H54 (cell line): Measurements from ENCODE around the gene PTGDR2.

Source experiments
- DNase-seq: peaks from one replicate; pipeline ENCODE4 v3.0.0; 2011; ENCODE audit warnings: low spot score, mixed read lengths; ENCODE audit not compliant: insufficient read length
- FAIRE-seq: peaks from 3 replicates; lab custom pipeline; 2011; peaks lifted over from hg19 to GRCh38; lab: Jason Lieb, UNC
- POLR2A ChIP-seq: IDR thresholded peaks from 2 replicates; pipeline ENCODE4 v1.6.1; 2011; ENCODE audit warnings: low read depth, mild to moderate bottlenecking, low read length

The PTGDR2 gene

DNA sequence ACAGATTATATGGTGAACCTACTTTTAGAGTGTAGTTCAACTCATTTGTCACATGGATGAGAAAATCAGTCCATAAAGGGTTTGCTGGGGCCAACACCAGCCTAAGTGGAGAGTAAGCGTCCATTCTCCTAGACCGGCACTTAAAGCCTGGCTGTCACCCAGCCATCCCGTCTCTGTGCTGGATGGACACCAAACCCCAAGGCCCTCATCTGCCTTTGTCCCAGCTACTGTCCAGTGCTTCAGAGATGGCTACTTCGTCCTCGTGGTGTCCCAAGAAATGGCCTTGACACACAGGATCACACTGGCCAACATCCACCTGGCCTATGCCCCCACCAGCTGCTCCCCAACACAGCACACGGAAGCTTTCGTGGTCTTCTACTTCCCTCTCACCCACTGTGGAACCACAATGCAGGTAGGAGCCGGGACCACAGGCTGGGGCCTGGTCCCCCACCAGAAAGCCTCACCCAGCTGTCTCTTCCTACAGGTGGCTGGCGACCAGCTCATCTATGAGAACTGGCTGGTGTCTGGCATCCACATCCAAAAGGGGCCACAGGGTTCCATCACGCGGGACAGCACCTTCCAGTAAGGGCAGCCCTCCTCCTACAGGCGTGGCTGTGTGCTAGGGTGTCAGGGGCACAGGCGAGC, 15.1 kb upstream of the PTGDR2 start:
- DNase-seq = no peak
- FAIRE-seq = no peak
- TF ChIP-seq POLR2A = no peak

DNA sequence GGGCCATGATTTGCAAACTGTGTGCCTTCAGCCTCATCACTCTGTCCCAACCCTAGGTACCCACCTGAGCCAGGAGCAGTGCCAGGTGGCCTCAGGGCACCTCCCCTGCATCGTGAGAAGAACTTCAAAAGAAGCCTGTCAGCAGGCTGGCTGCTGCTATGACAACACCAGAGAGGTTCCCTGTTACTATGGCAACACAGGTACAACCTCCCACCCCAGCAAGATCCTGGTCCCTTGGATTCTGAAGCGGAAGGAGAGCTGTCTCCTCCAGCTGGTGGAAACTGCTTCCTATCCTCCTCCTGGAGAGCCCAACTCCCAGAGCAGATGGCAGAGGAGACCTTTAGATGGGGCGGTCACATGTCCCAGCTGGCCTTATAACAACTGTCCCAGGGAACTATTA, 14.5 kb upstream of the PTGDR2 start:
- FAIRE-seq (no peak), DNase-seq (no peak)
- TF ChIP-seq POLR2A = no peak

DNA sequence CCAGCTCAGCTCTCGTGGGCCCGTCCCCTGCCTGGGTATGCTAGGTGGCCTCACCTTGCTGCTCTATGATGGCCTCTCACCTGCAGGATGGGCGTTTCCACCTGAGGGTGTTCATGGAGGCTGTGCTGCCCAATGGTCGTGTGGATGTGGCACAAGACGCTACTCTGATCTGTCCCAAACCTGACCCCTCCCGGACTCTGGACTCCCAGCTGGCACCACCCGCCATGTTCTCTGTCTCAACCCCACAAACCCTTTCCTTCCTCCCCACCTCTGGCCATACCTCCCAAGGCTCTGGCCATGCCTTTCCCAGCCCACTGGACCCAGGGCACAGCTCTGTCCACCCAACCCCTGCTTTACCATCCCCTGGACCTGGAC, 13.7 kb upstream of the PTGDR2 start:
- TF ChIP-seq POLR2A = no peak
- FAIRE-seq = no peak
- no peak for DNase-seq

DNA sequence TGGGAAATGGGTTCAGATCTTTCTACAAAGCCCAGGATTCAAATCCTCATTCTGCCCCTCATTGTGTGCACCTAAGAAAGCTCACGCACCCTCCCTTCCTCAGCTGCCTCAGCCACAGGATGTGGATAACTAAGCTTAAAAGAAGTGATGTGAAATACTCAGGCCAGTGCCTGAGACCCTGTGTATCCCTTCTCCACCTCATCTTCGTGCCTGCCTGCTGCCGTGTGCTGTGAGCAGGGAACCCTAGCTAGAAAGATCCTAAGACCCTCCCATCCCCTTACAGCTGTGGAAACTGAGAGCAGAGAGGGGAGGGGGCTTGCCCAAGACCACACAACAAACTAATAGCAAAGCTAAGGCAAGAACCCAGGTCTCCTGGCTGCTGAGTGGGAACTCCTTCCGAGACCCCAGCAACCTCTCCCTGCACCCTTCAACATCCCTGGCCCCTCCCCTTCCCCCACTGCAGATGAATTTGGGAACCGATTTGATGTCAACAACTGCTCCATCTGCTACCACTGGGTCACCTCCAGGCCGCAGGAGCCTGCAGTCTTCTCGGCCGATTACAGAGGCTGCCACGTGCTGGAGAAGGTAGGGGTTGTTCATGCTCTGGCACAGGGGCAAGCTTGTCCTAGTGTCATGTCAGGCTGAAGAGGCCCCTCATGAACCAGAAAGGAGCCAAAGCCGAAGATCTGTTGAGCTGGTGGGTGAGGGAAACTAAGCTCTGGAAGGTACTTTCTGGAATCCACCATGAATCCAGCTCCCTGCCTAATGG, 13.1 kb upstream of the PTGDR2 start:
- no peak for DNase-seq
- no peak for TF ChIP-seq POLR2A
- FAIRE-seq = no peak

DNA sequence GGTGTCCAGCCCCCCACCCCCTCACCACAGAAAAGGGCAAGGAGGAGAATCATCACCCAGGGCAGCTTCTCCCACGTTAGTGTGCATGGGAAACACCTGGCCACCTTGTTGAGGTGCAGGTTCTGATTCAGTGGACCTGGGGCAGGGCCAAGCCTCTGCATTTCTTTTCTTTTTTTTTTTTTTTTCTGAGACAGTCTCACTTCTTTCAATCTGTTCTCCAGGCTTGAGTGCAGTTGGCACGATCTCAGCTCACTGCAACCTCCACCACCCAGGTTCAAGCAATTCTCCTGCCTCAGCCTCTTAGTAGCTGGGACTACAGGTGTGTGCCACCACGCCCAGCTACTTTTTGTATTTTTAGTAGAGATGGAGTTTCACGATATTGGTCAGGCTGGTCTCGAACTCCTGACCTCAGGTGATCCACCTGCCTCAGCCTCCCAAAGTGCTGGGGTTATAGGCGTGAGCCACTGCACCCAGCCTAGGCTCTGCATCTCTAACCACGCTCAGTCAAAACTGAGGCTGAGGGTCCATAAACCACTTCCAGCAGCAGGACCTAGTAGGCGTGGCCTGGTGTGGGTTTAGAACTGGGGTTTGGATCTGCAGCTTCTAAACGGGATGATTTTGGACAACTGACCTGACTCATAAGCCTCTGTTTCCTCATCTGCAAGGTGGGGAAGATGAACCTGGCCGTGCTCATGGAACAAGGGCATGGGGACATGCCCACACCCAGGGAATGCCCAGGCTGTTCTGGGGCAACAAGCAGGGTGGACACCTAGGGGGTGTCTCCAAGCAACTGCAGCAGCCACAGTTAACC, 12.3 kb upstream of the PTGDR2 start:
- no peak for DNase-seq
- no peak for TF ChIP-seq POLR2A
- FAIRE-seq = no peak

DNA sequence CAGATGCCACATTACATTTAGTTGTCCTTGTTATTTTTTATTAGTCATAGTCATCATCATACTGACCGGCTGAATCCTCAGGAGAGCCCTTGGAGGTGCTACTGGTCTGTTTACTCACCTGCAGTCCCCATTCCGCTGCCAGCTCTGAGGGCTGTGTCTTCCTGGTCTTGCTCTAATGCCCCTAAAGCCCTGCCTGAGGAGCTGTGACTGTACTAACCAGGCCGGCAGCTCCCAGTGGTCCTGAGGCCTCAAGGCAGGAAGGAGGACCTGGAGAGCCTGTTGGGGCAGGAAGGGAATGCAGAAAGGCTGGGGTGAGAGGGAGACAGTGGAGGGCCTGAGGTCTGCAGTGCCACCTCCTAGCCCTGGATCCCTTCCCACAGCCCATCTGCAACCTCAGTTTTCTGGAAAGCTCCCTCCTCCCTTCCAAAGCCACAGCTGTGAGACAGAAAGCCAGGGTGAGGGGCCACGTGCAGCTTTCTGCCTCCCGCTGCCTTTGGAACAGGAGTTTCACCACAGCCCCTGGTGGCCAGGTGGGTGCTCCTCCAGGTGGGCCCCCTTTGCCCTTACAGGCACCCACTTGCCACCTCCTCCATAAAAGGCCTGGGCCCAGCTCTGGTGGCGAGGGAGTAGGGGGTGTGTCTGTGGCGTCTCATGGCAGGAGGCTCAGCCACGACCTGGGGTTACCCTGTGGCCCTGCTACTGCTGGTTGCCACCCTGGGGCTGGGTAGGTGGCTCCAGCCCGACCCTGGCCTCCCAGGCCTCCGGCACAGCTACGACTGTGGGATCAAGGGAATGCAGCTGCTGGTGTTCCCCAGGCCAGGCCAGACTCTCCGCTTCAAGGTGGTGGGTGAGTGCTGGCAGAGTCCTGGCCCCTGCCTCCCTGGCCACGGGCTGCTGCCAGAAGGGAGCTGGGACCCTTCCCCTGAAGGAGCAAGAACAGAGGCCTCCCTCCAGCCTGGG, 11.4 kb upstream of the PTGDR2 start, which contains the start of gene ZP1:
Gene ZP1 (plus strand): TSS at position 632 of the 960 bp plus-strand sequence. CDS start 20 bp downstream, at position 652.
- no peak for TF ChIP-seq POLR2A
- DNase-seq (no peak), FAIRE-seq (no peak)

DNA sequence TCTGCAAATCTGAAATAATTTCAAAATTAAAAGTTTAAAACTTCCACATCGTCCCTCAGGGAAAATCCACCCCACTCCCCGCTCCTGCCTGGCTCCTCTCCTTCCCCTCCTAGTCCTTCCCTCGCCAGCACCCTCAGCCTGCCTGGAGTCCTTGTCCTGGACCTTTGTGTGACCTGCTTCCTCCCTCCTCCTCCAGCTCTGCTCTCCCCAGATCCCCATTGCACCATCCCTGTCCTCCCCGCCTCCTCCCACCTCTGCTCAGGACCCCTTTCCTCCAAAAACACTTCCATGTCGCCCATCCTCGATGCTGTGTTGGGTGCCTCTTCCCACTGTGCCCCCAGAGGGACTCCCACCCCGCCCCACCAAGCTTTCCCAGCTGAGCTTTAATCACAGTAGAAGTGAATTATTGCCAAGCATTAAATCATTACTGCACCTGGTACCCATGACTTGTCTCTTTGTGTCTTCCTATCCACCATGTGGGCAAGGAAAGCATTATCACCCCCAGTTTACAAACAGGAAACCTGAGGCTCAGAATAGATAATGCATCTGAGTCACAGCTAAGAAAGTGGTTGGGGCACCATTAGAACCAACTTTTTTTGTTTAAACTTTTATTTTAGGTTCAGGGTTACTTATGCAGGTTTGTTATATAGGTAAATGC, 9.2 kb upstream of the PTGDR2 start:
- TF ChIP-seq POLR2A = no peak
- FAIRE-seq = no peak
- DNase-seq = no peak

DNA sequence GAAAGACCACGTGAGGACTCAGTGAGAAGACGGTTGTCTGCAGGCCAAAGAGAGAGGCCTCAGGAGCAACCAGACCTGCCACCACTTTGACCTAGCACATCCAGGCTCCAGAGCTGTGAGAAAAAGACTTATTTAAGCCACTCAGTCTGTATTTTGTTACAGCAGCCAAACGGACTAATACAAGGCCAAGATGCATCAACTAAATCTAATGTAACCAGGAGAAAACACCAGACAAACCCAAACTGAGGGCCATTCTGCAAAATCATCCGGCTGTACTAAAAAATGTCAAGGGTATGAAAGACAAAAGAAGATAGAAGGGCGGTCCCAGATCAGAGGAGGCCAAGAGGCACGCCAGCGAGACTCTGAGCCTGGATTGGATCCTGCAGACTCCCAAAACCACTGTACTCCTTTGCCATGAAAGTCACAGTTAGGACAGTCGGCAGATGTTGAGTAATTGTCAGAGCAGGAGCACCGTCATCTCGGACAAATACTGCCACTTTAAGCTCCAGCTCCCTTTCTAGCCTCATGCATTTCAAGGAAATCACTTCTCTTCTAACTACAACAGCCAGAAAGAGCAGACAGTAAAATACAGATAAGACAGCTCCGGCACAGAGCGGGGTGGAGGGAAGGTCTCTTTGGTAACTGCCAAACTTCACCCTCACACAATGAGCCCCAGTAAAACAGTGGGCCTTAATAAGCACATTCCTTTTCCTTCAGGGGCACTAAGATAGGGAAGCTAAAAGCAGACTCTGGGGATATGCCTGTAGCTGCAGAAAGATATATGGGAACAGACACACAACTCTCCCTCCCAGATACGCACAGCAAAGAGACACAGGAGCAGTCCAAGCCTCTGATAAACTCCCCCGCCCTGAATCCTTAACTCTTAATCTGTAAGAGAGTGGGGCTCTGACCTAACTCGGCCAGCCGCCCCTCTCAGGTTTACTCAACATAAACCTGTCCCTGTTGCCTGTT, 8.1 kb upstream of the PTGDR2 start:
- TF ChIP-seq POLR2A = no peak
- no peak for FAIRE-seq
- no peak for DNase-seq

DNA sequence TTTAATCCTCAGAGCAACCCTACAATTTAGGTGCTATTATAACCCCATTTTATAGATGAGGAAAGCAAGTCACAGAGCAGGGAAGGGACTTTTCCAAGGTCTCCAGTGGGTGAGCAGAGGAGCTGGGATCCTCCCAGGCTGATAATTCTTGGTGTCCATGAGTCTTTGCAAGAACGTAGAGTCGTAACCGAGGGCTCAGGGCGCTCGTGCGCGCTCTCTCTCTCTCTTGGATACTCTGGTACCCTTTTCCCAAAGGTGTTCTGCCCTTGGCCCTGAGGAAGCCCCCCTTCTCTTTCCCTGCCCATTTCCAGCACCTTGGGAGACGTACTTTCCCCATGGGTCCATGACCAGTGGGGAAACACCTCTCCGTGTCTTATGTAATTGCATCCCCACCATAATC, 6.4 kb upstream of the PTGDR2 start:
- FAIRE-seq = no peak

DNA sequence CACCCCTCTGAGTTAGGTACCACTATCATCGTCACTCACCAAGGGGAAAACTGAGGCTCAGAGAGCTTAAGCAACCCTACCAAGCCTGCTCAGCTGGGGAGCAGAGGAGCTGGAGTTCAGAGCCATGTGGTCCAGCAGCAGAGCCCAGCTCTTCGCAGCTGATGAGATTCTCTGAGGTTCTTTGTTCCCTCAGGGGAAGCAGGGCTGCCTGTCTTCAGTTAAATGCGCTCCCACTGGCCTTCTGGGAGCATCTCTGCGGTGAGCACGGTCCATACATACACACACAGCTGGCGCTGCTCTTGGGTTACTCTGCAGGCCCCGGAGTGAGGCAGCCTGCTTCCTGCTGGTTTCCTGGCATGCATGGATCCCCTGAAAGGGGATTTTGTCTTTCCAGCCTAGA, 5.2 kb upstream of the PTGDR2 start:
- TF ChIP-seq POLR2A = no peak
- no peak for DNase-seq
- FAIRE-seq = no peak

More for the DNA sequence above, 6.4 kb upstream of the PTGDR2 start:
- TF ChIP-seq POLR2A = no peak
- no peak for DNase-seq

DNA sequence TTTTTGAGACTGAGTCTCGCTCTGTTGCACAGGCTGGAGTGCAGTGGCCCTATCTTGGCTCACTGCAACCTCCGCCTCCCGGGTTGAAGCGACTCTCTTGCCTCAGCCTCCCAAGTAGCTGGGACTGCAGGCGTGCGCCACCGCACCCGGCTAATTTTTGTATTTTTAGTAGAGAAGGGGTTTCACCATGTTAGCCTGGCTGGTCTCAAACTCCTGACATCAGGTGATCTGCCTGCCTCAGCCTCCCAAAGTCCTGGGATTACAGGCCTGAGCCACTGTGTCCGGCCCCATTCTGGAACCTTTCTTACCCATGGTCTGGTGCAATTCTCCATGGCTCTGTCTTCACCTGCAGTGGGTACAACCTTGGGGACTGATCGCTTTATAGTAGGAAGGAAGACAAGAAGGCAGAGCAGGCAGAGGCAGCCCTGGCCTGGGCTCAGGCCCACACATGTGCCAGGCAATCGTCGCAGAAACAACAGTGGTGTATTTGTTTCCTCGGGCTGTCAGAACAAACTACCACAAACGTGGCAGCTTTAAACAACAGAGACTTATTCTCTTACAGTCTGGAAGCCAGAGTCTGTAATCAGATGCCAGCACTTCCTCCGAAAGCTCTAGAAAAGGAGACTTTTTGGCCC, 4.0 kb upstream of the PTGDR2 start:
- FAIRE-seq (no peak), DNase-seq (no peak)
- TF ChIP-seq POLR2A = no peak
